DMS 273 (cell line): Measurements from ENCODE around the gene NKX2-1.
"Not testable (repeated sequence)": the region's sequence is repeated elsewhere in the genome, so short reads cannot be mapped to it uniquely, and the experiment has no call there.

Source experiments
- DNase-seq: peaks from one replicate; lab custom pipeline; 2025; ENCODE audit not compliant: unreplicated experiment; lab: John Stamatoyannopoulos, UW

Gene NKX2-1

GRCh38 chr14:36505892-36506731 lies 13.9 kb downstream of the NKX2-1 start:
- DNase-seq, result peak; percentile 45

GRCh38 chr14:36505181-36505815 lies 14.7 kb downstream of the NKX2-1 start:
- peak; percentile 30 for DNase-seq

- DNase-seq, result no peak
Observed at GRCh38 chr14:36504771-36505175, 15.3 kb downstream of the NKX2-1 start.

GRCh38 chr14:36503771-36504741 lies 16.0 kb downstream of the NKX2-1 start:
- peak; percentile 16 for DNase-seq

- DNase-seq, result peak; percentile 11
Observed at GRCh38 chr14:36502558-36503508, 17.2 kb downstream of the NKX2-1 start.

- DNase-seq, result no peak
Observed at GRCh38 chr14:36498938-36499337, 21.1 kb downstream of the NKX2-1 start.

GRCh38 chr14:36496346-36496745 lies 23.7 kb downstream of the NKX2-1 start:
- DNase-seq, result no peak

GRCh38 chr14:36495666-36496065 lies 24.4 kb downstream of the NKX2-1 start:
- DNase-seq, result peak; percentile 13

GRCh38 chr14:36493761-36494160 lies 26.3 kb downstream of the NKX2-1 start:
- DNase-seq, result no peak

GRCh38 chr14:36485773-36486172 lies 34.3 kb downstream of the NKX2-1 start:
- DNase-seq, result no peak

GRCh38 chr14:36479344-36479743 lies 40.7 kb downstream of the NKX2-1 start:
- no peak for DNase-seq

- DNase-seq, result no peak
Observed at GRCh38 chr14:36478782-36479181, 41.2 kb downstream of the NKX2-1 start.

- DNase-seq, result no peak
Observed at GRCh38 chr14:36477266-36477665, 42.8 kb downstream of the NKX2-1 start.

GRCh38 chr14:36476061-36476460 lies 44.0 kb downstream of the NKX2-1 start:
- not testable (repeated sequence) for DNase-seq

GRCh38 chr14:36474593-36474992 lies 45.4 kb downstream of the NKX2-1 start:
- no peak for DNase-seq

- DNase-seq, result no peak
Observed at GRCh38 chr14:36471431-36471830, 48.6 kb downstream of the NKX2-1 start.

- DNase-seq, result no peak
Observed at GRCh38 chr14:36467332-36467731, 52.7 kb downstream of the NKX2-1 start.
